CD4-positive, alpha-beta T cell treated with Interferon gamma for 1 hour (primary cell): ENCODE measurements around the gene PROZ.
A peak's percentile ranks its signal among the peaks of the same experiment; 100 is the strongest.

ENCODE experiments used
- DNase-seq: peaks from one replicate; pipeline ENCODE4 v3.0.0-alpha.2; 2020

PROZ gene

DNA sequence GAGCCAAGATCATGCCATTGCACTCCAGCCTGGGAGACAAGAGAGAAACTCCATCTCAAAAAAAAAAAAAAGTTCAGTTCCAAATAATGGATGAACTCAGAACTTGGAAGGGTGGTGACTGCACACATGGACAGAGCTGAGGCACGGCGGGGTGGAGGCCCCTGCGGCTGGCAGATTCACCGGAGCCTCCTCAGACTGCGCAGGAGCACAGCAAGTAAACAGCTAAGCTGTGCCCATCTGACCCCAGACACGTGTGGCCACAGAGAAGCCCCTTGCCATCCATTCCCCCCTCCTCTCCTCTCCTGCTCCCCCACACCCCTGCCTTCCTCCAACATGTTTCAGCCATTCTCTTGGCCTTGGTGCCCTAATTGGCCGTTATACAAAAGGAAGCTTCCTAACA is 15.6 kb upstream of the PROZ start:
- no peak for DNase-seq

GRCh38 chr13:113143466-113144254 is 14.8 kb upstream of the PROZ start:
- DNase-seq, result no peak

GRCh38 chr13:113144255-113144629 is 14.2 kb upstream of the PROZ start:
- no peak for DNase-seq

GRCh38 chr13:113145496-113145895 is 13.0 kb upstream of the PROZ start:
- DNase-seq, result no peak

- DNase-seq, result no peak
Observed at GRCh38 chr13:113145911-113146598, 12.4 kb upstream of the PROZ start.

DNA sequence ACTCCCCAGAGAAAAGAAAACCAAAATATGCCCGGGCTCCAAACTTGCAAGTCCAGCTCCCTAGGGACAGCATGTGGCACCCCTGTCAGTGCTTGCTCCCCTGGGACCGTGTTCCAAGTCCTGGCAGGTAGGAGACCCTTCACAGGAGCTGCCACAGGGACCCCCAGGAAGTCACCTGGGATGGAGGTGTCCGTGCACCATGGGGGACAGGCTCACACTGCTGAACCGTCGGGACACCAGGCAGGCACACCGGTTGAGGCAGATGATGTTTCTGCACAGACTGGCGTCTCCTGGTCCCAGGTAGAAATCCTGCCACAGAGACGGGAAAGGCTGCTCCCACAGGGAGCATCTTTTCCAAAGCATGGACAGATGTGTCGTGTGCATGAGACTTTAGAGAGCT is 11.7 kb upstream of the PROZ start:
- DNase-seq, result no peak

DNA sequence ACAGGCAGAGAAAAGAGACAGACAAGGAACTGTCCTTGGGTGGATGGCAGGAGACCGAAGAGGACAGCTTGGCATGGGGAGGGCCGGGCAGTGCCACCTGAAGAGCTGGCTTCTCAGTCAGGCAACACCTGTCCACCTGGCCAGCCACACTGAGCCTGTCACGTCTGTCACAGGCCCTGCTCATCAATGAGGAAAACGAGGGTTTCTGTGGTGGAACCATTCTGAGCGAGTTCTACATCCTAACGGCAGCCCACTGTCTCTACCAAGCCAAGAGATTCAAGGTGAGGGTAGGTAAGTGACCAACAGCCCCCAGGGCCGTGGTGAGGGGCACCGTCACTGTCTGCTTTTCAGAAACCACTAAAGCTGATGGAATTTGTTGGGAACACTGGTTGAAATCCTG is 11.2 kb upstream of the PROZ start:
- DNase-seq, result no peak

DNA sequence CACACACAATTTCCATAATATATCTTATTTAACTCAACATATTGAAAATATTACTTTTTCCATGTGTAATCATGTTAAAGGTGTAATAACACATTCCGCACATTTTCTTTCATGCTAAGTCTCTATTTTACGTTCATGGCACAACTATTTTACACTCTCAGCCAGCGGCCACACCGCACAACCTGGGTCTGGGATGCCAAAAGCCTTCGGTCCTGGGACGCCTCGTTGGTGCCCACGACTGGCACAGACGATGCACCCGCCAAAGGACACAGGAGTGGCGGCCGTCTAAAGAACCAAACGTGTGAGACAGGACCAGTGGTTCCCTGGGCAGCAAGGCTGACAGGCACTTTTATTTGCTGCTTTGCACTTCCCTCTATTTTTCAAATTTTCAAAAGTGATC is 10.0 kb upstream of the PROZ start:
- no peak for DNase-seq

DNA sequence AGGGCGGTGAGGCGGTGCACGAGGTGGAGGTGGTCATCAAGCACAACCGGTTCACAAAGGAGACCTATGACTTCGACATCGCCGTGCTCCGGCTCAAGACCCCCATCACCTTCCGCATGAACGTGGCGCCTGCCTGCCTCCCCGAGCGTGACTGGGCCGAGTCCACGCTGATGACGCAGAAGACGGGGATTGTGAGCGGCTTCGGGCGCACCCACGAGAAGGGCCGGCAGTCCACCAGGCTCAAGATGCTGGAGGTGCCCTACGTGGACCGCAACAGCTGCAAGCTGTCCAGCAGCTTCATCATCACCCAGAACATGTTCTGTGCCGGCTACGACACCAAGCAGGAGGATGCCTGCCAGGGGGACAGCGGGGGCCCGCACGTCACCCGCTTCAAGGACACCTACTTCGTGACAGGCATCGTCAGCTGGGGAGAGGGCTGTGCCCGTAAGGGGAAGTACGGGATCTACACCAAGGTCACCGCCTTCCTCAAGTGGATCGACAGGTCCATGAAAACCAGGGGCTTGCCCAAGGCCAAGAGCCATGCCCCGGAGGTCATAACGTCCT is 9.4 kb upstream of the PROZ start:
- DNase-seq, result no peak

GRCh38 chr13:113149711-113150549 is 8.5 kb upstream of the PROZ start:
- no peak for DNase-seq

DNA sequence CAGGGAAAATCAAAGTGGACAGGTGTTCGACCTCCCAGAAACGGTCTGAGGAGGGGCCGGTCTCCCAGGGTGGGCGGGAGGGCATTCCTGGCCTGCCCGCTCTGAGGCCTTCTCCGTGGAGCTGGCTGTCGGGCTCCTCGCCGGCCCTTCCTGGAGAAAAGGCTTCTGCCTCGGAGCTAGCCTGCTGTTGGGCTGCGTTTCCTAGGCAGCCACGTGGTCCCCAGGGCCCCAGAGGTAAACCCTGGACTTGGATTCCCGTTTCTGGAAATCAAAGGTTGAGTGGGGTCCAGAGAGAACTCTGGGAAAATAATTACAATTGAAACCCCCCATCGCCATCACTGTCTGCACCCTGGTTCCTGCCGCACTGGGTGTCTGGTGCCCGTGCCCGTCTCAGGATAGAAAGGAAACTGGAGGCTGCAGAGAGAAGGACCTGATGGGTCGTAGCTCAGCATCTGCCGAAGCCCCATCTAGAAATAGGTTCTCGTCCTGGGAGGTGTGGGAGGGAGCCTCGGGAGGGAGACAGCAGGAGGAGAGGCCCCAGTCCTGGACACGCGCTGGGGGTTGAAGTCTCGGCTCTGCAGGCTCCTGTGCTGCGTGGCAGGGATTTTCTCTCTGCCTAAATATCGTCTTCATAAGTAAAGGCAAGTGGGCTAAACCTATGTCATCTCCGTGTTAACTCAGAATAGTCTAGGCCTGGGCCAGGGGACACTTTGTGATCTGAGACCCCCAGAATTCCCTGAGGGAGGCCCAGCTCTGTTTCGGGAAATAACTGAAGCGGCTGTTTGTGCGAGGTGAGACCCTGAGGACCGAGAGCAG is 7.7 kb upstream of the PROZ start:
- DNase-seq, result no peak

- peak; percentile 23 for DNase-seq
Observed at GRCh38 chr13:113151745-113152690, 6.4 kb upstream of the PROZ start.

GRCh38 chr13:113152691-113152983 is 5.8 kb upstream of the PROZ start:
- DNase-seq, result no peak

- DNase-seq, result no peak
Observed at GRCh38 chr13:113152984-113153809, 5.3 kb upstream of the PROZ start.

GRCh38 chr13:113153810-113154748 is 4.4 kb upstream of the PROZ start:
- DNase-seq, result peak; percentile 67

DNA sequence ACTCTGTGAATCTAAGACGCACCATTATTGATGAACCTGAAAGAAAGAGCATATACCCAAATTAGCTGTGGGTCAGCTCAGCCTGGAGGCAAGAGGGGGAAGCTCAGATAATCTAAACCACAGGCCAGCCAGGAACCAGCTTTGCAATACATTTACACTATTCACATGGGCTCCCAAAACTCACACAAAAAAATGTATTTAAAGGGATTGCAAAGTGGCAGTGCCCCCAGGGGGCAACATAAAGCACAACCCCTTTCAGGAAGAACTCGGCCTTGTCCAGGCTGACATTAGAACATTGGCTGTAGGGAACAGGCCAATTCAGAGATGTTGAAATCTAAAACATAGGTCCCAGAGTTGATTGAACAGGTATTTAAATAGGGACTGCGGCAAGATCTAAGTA is 3.2 kb upstream of the PROZ start:
- no peak for DNase-seq

- no peak for DNase-seq
Observed at GRCh38 chr13:113155982-113156655, 2.3 kb upstream of the PROZ start.

DNA sequence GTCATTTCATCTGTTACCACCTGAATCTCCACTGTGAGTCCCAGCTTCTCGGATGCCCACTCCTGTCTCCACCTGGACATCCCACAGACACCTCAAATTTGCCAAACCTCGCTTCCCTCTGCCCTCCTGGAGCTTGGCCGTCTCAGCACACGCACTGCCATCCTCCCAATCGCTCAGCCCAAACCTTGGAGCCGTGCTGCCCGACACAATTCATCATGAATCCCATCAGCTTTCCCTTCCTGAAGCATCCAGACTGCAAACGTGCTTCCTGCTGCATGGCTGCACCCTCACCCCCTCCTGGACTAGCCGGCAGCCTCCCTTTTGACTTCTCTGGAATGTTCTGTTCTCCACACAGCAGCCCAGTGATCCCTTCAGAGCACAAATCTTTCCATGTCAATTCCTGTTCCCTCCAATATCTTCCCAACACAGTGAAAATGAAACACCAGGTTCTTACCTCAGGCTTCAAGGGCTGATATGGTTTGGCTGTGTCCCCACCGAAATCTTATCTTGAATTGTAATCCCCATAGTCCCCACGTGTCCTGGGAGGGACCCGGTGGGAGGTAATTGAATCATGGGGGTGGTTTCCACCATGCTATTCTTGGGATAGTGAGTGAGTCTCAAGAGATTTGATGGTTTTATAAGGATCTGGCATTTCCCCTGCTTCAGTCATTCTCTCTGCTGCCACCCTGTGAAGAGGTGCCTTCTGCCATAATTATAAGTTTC is 1.1 kb upstream of the PROZ start:
- no peak for DNase-seq
